Measurements from ENCODE around the gene TEN1. TPM values are rescaled to one million over a fixed set of nuclear protein-coding genes. Genes with fewer than 3 reads are reported as not detected.

The TEN1 gene
- total and polyA plus RNA-seq, 2 of the 13 experiments (the other 11 are each of a cell fraction or from before 2014, with no cell fraction given): 18.0 to 21.3 TPM

DNA sequence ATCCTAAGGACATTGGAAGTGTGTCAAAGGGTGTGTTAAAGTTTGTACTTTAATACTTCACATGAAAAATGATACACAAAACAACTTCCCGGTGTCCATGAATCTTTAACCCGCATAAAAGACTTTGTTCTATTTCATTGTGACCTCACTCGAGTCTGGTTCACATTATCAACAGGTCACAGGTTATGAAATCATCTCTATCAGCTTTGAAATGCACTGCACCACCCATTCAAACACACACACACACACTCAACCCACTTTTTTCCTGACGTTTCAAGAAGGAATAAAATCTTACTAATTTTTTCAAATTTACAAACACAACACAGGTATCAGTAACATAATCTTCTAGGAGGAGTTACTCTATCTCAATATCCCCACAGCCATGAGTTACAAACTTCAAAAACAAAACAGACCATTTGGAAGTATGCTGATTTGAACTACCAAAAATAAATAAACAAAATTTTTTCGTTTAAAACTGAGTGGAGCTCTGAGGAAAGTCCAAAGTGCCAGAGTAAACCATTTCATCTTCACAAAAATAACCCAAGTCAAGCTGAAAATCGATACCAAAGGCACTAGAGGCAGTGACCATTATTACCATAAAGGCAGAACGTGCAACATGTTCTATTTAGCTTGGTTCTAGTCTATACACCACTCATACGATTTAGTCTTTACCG, 2.7 kb upstream of the TEN1 start (continued):
- TF ChIP-seq SSRP1 (CRISPR knock-in tag; IDR thresholded peaks at IDR 0.05) (no peak), JUND (CRISPR knock-in tag; IDR thresholded peaks at IDR 0.05) (no peak), EHMT2 (IDR thresholded peaks at IDR 0.05; ENCODE audit: borderline replicate concordance, low read depth, low read length) (no peak), TOE1 (CRISPR knock-in tag; IDR thresholded peaks at IDR 0.05) (no peak), NR2F2 (IDR thresholded peaks at IDR 0.05; ENCODE audit: borderline replicate concordance, low read depth) (peak; percentile 80), HCFC1 (IDR thresholded peaks at IDR 0.05; ENCODE audit: low read depth, low read length) (no peak), ZNF792 (CRISPR knock-in tag; IDR thresholded peaks at IDR 0.05) (0 out of 2 replicates have a peak, but pooled peaks have one; percentile 34), RFXAP (CRISPR knock-in tag; IDR thresholded peaks at IDR 0.05; ENCODE audit: borderline replicate concordance) (no peak), SMAD3 (CRISPR knock-in tag; IDR thresholded peaks at IDR 0.05) (no peak; the same call in none of the 2 replicates), SNRNP70 (IDR thresholded peaks at IDR 0.05; ENCODE audit: low read depth, low read length) (no peak), DR1 (CRISPR knock-in tag; IDR thresholded peaks at IDR 0.05) (no peak), GATA4 (IDR thresholded peaks at IDR 0.05; ENCODE audit: borderline replicate concordance, low read depth) (no peak; the same call in 1 of the 2 replicates), ZGPAT (CRISPR knock-in tag; IDR thresholded peaks at IDR 0.05) (peak; percentile 79), KDM5B (CRISPR knock-in tag; IDR thresholded peaks at IDR 0.05; ENCODE audit: borderline replicate concordance) (no peak), NCOR1 (IDR thresholded peaks at IDR 0.05; ENCODE audit: borderline replicate concordance, low read length) (peak; percentile 81; the same call in 1 of the 2 replicates), ZNF138 (CRISPR knock-in tag; IDR thresholded peaks at IDR 0.05; ENCODE audit: low read depth) (no peak), NCOA5 (CRISPR knock-in tag; IDR thresholded peaks at IDR 0.05) (no peak), ZNF615 (CRISPR knock-in tag; IDR thresholded peaks at IDR 0.05; ENCODE audit: borderline replicate concordance) (no peak), MAF1 (CRISPR knock-in tag; IDR thresholded peaks at IDR 0.05; ENCODE audit: borderline replicate concordance) (no peak), JUN (CRISPR knock-in tag; IDR thresholded peaks at IDR 0.05) (no peak), CREM (IDR thresholded peaks at IDR 0.05) (peak; percentile 77), CREM (CRISPR knock-in tag; IDR thresholded peaks at IDR 0.05) (no peak)
- TF ChIP-seq, protein P1, sequence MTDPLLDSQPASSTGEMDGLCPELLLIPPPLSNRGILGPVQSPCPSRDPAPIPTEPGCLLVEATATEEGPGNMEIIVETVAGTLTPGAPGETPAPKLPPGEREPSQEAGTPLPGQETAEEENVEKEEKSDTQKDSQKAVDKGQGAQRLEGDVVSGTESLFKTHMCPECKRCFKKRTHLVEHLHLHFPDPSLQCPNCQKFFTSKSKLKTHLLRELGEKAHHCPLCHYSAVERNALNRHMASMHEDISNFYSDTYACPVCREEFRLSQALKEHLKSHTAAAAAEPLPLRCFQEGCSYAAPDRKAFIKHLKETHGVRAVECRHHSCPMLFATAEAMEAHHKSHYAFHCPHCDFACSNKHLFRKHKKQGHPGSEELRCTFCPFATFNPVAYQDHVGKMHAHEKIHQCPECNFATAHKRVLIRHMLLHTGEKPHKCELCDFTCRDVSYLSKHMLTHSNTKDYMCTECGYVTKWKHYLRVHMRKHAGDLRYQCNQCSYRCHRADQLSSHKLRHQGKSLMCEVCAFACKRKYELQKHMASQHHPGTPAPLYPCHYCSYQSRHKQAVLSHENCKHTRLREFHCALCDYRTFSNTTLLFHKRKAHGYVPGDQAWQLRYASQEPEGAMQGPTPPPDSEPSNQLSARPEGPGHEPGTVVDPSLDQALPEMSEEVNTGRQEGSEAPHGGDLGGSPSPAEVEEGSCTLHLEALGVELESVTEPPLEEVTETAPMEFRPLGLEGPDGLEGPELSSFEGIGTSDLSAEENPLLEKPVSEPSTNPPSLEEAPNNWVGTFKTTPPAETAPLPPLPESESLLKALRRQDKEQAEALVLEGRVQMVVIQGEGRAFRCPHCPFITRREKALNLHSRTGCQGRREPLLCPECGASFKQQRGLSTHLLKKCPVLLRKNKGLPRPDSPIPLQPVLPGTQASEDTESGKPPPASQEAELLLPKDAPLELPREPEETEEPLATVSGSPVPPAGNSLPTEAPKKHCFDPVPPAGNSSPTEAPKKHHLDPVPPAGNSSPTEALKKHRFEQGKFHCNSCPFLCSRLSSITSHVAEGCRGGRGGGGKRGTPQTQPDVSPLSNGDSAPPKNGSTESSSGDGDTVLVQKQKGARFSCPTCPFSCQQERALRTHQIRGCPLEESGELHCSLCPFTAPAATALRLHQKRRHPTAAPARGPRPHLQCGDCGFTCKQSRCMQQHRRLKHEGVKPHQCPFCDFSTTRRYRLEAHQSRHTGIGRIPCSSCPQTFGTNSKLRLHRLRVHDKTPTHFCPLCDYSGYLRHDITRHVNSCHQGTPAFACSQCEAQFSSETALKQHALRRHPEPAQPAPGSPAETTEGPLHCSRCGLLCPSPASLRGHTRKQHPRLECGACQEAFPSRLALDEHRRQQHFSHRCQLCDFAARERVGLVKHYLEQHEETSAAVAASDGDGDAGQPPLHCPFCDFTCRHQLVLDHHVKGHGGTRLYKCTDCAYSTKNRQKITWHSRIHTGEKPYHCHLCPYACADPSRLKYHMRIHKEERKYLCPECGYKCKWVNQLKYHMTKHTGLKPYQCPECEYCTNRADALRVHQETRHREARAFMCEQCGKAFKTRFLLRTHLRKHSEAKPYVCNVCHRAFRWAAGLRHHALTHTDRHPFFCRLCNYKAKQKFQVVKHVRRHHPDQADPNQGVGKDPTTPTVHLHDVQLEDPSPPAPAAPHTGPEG (CRISPR knock-in tag; IDR thresholded peaks at IDR 0.05): no peak
- TF ChIP-seq, protein P2, sequence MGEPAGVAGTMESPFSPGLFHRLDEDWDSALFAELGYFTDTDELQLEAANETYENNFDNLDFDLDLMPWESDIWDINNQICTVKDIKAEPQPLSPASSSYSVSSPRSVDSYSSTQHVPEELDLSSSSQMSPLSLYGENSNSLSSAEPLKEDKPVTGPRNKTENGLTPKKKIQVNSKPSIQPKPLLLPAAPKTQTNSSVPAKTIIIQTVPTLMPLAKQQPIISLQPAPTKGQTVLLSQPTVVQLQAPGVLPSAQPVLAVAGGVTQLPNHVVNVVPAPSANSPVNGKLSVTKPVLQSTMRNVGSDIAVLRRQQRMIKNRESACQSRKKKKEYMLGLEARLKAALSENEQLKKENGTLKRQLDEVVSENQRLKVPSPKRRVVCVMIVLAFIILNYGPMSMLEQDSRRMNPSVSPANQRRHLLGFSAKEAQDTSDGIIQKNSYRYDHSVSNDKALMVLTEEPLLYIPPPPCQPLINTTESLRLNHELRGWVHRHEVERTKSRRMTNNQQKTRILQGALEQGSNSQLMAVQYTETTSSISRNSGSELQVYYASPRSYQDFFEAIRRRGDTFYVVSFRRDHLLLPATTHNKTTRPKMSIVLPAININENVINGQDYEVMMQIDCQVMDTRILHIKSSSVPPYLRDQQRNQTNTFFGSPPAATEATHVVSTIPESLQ (CRISPR knock-in tag; conservative IDR thresholded peaks at IDR 0.05): no peak

All from HepG2 (cell line).